Spleen (tissue), 11 donors: ENCODE measurements around the gene AURKAIP1. TPM values are rescaled to one million over a fixed set of nuclear protein-coding genes. Genes with fewer than 3 reads are reported as not detected.

Source experiments
- DNase-seq: peaks from one replicate; pipeline ENCODE4 v3.0.0-alpha.2; 2020
- H3K27ac ChIP-seq, 8 donors: fragments of 200-600 bp; sonication (generic) in 7 of 8; 1 replicate in 4 of 8; 2 replicates in 4 of 8; pipeline versions ENCODE4 v1.5.0 to v1.8.0; 2016 to 2021; ENCODE audit warnings: inconsistent platforms in 4 of 8, mild to moderate bottlenecking in 4 of 8, moderate library complexity in 1 of 8
- H3K27me3 ChIP-seq, 7 donors: fragments of 200-600 bp; sonication (generic) in 6 of 7; replicated peaks in 1 of 7; 1 replicate in 4 of 7; 2 replicates in 3 of 7; pipeline versions ENCODE4 v1.5.0 to v1.8.0; 2016 to 2021; ENCODE audit warnings: inconsistent platforms in 3 of 7, mild to moderate bottlenecking in 1 of 7
- H3K36me3 ChIP-seq, 6 donors: fragments of 200-600 bp; sonication (generic) in 5 of 6; 1 replicate in 4 of 6; 2 replicates in 2 of 6; pipeline versions ENCODE4 v1.5.0 to v1.8.0; 2016 to 2021; ENCODE audit warnings: inconsistent platforms in 2 of 6
- H3K4me1 ChIP-seq, 6 donors: fragments of 200-600 bp; sonication (generic) in 5 of 6; 1 replicate in 3 of 6; 2 replicates in 3 of 6; pipeline versions ENCODE4 v1.5.0 to v1.8.0; 2016 to 2021; ENCODE audit warnings: inconsistent platforms in 3 of 6
- H3K4me3 ChIP-seq, 8 donors: fragments of 200-600 bp; sonication (generic) in 7 of 8; 1 replicate in 4 of 8; 2 replicates in 4 of 8; pipeline versions ENCODE4 v1.5.0 to v1.8.0; 2016 to 2021; ENCODE audit warnings: inconsistent platforms in 4 of 8, mild to moderate bottlenecking in 4 of 8, moderate library complexity in 2 of 8
- H3K9me3 ChIP-seq, 8 donors: fragments of 200-600 bp; sonication (generic) in 7 of 8; 1 replicate in 4 of 8; 2 replicates in 4 of 8; pipeline versions ENCODE4 v1.5.0 to v1.8.0; 2016 to 2021; ENCODE audit warnings: inconsistent platforms in 4 of 8
- CTCF ChIP-seq, 11 experiments: fragments of 200-600 bp in 7 of 11; fragments of 450-650 bp in 4 of 11; sonication (generic) in 4 of 11; IDR thresholded peaks in 8 of 11; conservative IDR thresholded peaks in 3 of 11; 1 replicate in 7 of 11; 2 replicates in 4 of 11; pipeline versions ENCODE4 v1.4.0 to v1.8.0; 2016 to 2021; ENCODE audit warnings: antibody characterized with exemption in 11 of 11, inconsistent platforms in 4 of 11, mild to moderate bottlenecking in 1 of 11
- POLR2A ChIP-seq, 3 donors: fragments of 450-650 bp; IDR thresholded peaks; one replicate each; pipeline ENCODE4 v1.5.1; 2017; ENCODE audit warnings: antibody characterized with exemption in 3 of 3, mild to moderate bottlenecking in 1 of 3
- POLR2AphosphoS5 ChIP-seq, 3 donors: sonication (generic); formaldehyde crosslinking; IDR thresholded peaks; one replicate each; pipeline ENCODE4 v1.5.1; 2017; ENCODE audit warnings: antibody characterized with exemption in 3 of 3
- WGBS, 5 donors: extraction: QIAGEN DNeasy Blood & Tissue Kit in 3 of 5; methylation state at CpG; one replicate each; pipeline versions ENCODE4 v1.1.5 to v1.1.7; 2013 to 2018; 5-methylcytosine and 5-hydroxymethylcytosine counted together
- intact Hi-C: fragments of 100-400 bp; cut with DNase I; formaldehyde crosslinking; loops from one replicate; pipeline ENCODE4 v1.15.0; 2023; ENCODE audit warnings: low total_unique reads
- polyA plus RNA-seq, 3 donors: library from polyadenylated mRNA; stranded (reverse); fragments of 200-250 nt; gene quantifications; one replicate each; pipeline ENCODE4 v1.2.1, GENCODE V29; 2013
- total RNA-seq, 7 donors: library from RNA; depleted of rRNA in 3 of 7; stranded (reverse); fragments of >200 nt in 3 of 7; fragmentation: NEBNext Ultra II Directional in 4 of 7; extraction: Animal tissue kit (Norgen Biotek cat#: 25700) in 4 of 7; gene quantifications; one replicate each; pipeline versions ENCODE4 v1.1.0 to v1.2.1, GENCODE V29; 2016 to 2021
- donor health status: healthy with polysubstance abuse.
- donor health status: DM: no; HTN: no; CAD: no; lungs with moderate emphysema.
- donor health status: DM: no; HTN: no; CAD: no.
- donor health status: Bipolar disorder and iron deficiency.
- donor health status: healthy.
- donor health status: DM: no; HTN: no; CAD: no.
- donor health status: DM: yes; HTN: yes; CAD: no.

The AURKAIP1 gene
- total and polyA plus RNA-seq, 10 donors, result 61.3 to 174 (median 80.0) TPM

- H3K4me1 ChIP-seq, result peaks cover 10 to 59% (median 35%) of the 10 kb centered on the region in 6 donors
- H3K4me3 ChIP-seq, result no peak overlapping the region
- H3K27ac ChIP-seq, result no peak overlapping the region
- intact Hi-C loops, result no loop called here
- 92 to 98% (median 96%) methylated on average over 11 of the region's 11 CpGs for WGBS, 5 donors
- TF ChIP-seq CTCF (IDR thresholded peaks at IDR 0.05 in 8 of 11, conservative IDR thresholded peaks at IDR 0.05 in 3 of 11) (no peak), POLR2AphosphoS5 (IDR thresholded peaks at IDR 0.05) (peak in 1 of 3 donors; percentile 57)
- no peaks in the 10 kb centered on the region for H3K27me3 ChIP-seq
- H3K36me3 ChIP-seq, result peaks cover 14 to 99% (median 96%) of the 10 kb centered on the region in 6 donors
- DNase-seq, result no peak
- no peaks in the 10 kb centered on the region for H3K9me3 ChIP-seq
These were observed 18.4 kb upstream of the AURKAIP1 start for GRCh38 chr1:1393428-1393827.

- peaks cover 7 to 55% (median 31%) of the 10 kb centered on the region in 6 donors for H3K4me1 ChIP-seq
- intact Hi-C loops, result no loop called here
- H3K36me3 ChIP-seq, result peaks cover 14 to 100% (median 100%) of the 10 kb centered on the region in 6 donors
These were observed 18.0 kb upstream of the AURKAIP1 start for GRCh38 chr1:1393014-1393413.

GRCh38 chr1:1391225-1391624, 16.2 kb upstream of the AURKAIP1 start:
- no peak for DNase-seq
- Histone ChIP-seq H3K36me3 (peaks cover 18 to 100% (median 100%) of the 10 kb centered on the region in 6 donors), H3K4me1 (peaks cover 0 to 37% (median 14%) of the 10 kb centered on the region in 6 donors), H3K27me3 (no peaks in the 10 kb centered on the region), H3K4me3 (no peak overlapping the region), H3K27ac (peak overlapping the region in 1 of 8 donors; percentile 17), H3K9me3 (no peaks in the 10 kb centered on the region)
- intact Hi-C loops, result no loop called here
- 75 to 87% (median 84%) methylated on average over 12 of the region's 12 CpGs for WGBS, 5 donors
- TF ChIP-seq CTCF (IDR thresholded peaks at IDR 0.05 in 8 of 11, conservative IDR thresholded peaks at IDR 0.05 in 3 of 11) (no peak), POLR2A (IDR thresholded peaks at IDR 0.05) (no peak), POLR2AphosphoS5 (IDR thresholded peaks at IDR 0.05) (no peak)

More at GRCh38 chr1:1393014-1393413, 18.0 kb upstream of the AURKAIP1 start:
- Histone ChIP-seq H3K4me3 (no peak overlapping the region), H3K27ac (no peak overlapping the region), H3K27me3 (no peaks in the 10 kb centered on the region), H3K9me3 (no peaks in the 10 kb centered on the region)
- WGBS, 5 donors, result 81 to 92% (median 91%) methylated on average over 3 to 4 of the region's 4 CpGs
- TF ChIP-seq CTCF (IDR thresholded peaks at IDR 0.05 in 8 of 11, conservative IDR thresholded peaks at IDR 0.05 in 3 of 11) (no peak), POLR2A (IDR thresholded peaks at IDR 0.05) (no peak), POLR2AphosphoS5 (IDR thresholded peaks at IDR 0.05) (peak in 1 of 3 donors; percentile 12)
- no peak for DNase-seq

GRCh38 chr1:1390675-1391074, 15.7 kb upstream of the AURKAIP1 start:
- Histone ChIP-seq H3K36me3 (peaks cover 18 to 100% (median 100%) of the 10 kb centered on the region in 6 donors), H3K27me3 (no peaks in the 10 kb centered on the region), H3K4me1 (peaks cover 0 to 31% (median 10%) of the 10 kb centered on the region in 6 donors), H3K4me3 (no peak overlapping the region), H3K27ac (no peak overlapping the region), H3K9me3 (no peaks in the 10 kb centered on the region)
- DNase-seq, result no peak
- intact Hi-C loops, result no loop called here
- 81 to 92% (median 88%) methylated on average over 12 of the region's 12 CpGs for WGBS, 5 donors
- TF ChIP-seq CTCF (IDR thresholded peaks at IDR 0.05 in 8 of 11, conservative IDR thresholded peaks at IDR 0.05 in 3 of 11) (no peak), POLR2AphosphoS5 (IDR thresholded peaks at IDR 0.05) (no peak), POLR2A (IDR thresholded peaks at IDR 0.05) (no peak)
